Measurements from ENCODE around the gene FRMPD4.

DNA sequence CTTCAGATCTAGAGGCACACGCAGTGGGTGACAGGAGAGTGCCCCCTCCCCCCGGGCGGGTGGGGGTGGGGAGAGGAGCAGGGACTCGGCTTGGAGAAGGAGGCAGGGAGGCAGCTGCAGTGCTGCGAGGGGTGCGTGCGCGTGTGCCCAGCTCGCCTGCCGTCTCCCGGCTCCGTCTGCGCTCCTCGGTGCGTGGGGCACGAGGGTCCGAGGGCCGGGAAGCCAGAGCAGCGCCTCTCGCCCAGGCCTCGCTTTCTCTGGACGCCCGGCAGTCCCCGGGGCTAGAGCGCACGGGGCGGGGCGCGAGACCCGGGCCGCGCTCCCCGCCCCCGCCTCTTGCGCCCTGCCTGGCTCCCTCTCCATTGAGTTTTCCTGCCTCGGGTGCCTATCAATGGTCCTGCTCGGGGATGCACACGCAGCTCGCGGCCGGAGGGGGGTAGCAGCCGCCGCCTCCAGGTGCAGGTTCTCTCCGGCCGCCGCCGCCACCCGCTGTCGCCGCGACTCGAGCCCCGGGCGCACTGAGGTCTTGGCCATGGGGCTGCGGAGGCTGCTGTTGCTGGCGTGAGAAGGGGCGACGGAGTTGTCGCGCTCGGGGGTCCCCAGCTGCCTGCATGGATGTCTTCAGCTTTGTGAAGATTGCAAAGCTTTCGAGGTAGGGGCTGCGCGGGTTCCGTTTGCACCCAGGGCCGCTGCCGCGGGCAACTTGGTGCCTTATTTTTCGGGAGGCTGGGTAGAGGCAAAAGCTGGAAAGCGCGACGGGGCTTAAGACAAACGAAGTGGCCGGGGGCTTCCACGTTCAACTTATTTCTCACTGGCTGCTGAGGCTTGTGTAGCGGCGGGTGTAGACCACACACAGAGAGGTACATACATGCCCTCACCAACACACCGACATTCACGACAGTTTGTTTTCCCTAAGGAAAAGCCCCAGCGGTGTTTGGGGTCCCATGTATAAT lies at the start of gene FRMPD4:
- TF ChIP-seq TCF7 (IDR thresholded peaks at IDR 0.05; ENCODE audit: borderline replicate concordance) (no peak), MTA3 (IDR thresholded peaks at IDR 0.05; ENCODE audit: borderline replicate concordance, low read length) (no peak)

All from GM12878 (cell line).